Esophagus (tissue), 2 donors: Measurements from ENCODE around the gene DAPK1. TPM values are rescaled to one million over a fixed set of nuclear protein-coding genes. Genes with fewer than 3 reads are reported as not detected.
A peak's percentile ranks its signal among the peaks of the same experiment; 100 is the strongest.
"Not testable (repeated sequence)": the region's sequence is repeated elsewhere in the genome, so short reads cannot be mapped to it uniquely, and the experiment has no call there.

Experiments
- H3K27ac ChIP-seq, 2 donors: one replicate each; pipeline ENCODE4 v1.5.1; 2013; ENCODE audit warnings: low read depth in 2 of 2, mild to moderate bottlenecking in 2 of 2, inconsistent platforms in 1 of 2, low read length in 1 of 2, moderate library complexity in 1 of 2
- H3K27me3 ChIP-seq, 2 donors: one replicate each; pipeline ENCODE4 v1.6.1; 2013; ENCODE audit warnings: low read length in 2 of 2, control low read depth in 1 of 2, mild to moderate bottlenecking in 1 of 2; ENCODE audit not compliant: insufficient read depth in 2 of 2, control insufficient read depth in 1 of 2
- H3K36me3 ChIP-seq, 2 donors: one replicate each; pipeline ENCODE4 v1.6.1; 2013; ENCODE audit warnings: low read length in 1 of 2; ENCODE audit not compliant: control insufficient read depth in 2 of 2, insufficient read depth in 2 of 2
- H3K4me1 ChIP-seq, 2 donors: one replicate each; pipeline ENCODE4 v1.6.1; 2013; ENCODE audit warnings: low read length in 1 of 2; ENCODE audit not compliant: control insufficient read depth in 2 of 2, insufficient read depth in 2 of 2
- H3K4me3 ChIP-seq, 2 donors: one replicate each; pipeline ENCODE4 v1.5.1; 2013; ENCODE audit warnings: low read length in 2 of 2, mild to moderate bottlenecking in 2 of 2, low read depth in 1 of 2, moderate library complexity in 1 of 2
- H3K9me3 ChIP-seq, 2 donors: one replicate each; pipeline ENCODE4 v1.6.1; 2013; ENCODE audit warnings: mild to moderate bottlenecking in 2 of 2, low read depth in 1 of 2, low read length in 1 of 2, moderate library complexity in 1 of 2; ENCODE audit not compliant: control insufficient read depth in 2 of 2, insufficient read depth in 1 of 2
- WGBS, 2 donors: extraction: QIAGEN DNeasy Blood & Tissue Kit; methylation state at CpG; one replicate each; pipeline ENCODE4 v1.1.7; 2013; 5-methylcytosine and 5-hydroxymethylcytosine counted together
- polyA plus RNA-seq, 2 donors: library from polyadenylated mRNA; stranded (reverse); fragments of 200-250 nt; gene quantifications; one replicate each; pipeline ENCODE4 v1.2.3, GENCODE V29; 2013
- donor health status: healthy with polysubstance abuse.
- donor health status: Bipolar disorder and iron deficiency.

Gene DAPK1
- polyA plus RNA-seq, 2 donors = 1.7 to 2.9 TPM

DNA sequence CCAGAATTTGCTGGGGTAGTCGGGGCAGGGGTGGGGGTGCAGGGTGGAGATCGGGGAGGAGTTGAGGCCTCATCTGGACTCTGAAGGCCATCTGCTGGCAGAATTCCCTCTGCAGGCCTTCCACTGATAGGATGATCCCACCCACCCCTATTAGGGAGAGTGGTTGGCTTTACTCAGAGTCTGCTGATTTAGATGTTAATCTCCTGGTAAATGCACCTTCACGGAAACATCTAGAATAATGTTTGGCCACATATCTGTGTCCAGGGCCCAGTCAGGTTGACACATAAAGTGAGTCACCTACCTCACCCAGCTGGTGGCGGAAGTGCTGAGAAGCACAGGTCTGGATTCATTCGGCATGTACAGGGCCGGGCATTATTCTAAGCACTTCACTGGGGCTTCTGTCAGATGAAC is 50.0 kb downstream of the DAPK1 start:
- Histone ChIP-seq H3K4me3 (no peak overlapping the region), H3K9me3 (no peaks in the 10 kb centered on the region), H3K27ac (no peak overlapping the region), H3K36me3 (no peaks in the 10 kb centered on the region), H3K4me1 (no peaks in the 10 kb centered on the region), H3K27me3 (no peaks in the 10 kb centered on the region)
- 69 to 77% methylated on average over 6 of the region's 6 CpGs for WGBS, 2 donors

GRCh38 chr9:87548159-87548558 is 50.5 kb downstream of the DAPK1 start:
- H3K9me3 ChIP-seq = no peaks in the 10 kb centered on the region
- H3K27ac ChIP-seq = no peak overlapping the region
- H3K4me3 ChIP-seq = no peak overlapping the region
- H3K27me3 ChIP-seq = no peaks in the 10 kb centered on the region
- 94 to 96% methylated on average over 3 of the region's 3 CpGs for WGBS, 2 donors
- H3K4me1 ChIP-seq = no peaks in the 10 kb centered on the region
- no peaks in the 10 kb centered on the region for H3K36me3 ChIP-seq

- WGBS, 2 donors = 69 to 86% methylated on average over 2 of the region's 2 CpGs
- not testable (repeated sequence) for H3K27me3 ChIP-seq, H3K27ac ChIP-seq, H3K9me3 ChIP-seq, H3K36me3 ChIP-seq, H3K4me1 ChIP-seq, H3K4me3 ChIP-seq
Observed at GRCh38 chr9:87549088-87549487, 51.4 kb downstream of the DAPK1 start.

GRCh38 chr9:87549791-87550190 is 52.1 kb downstream of the DAPK1 start:
- Histone ChIP-seq H3K9me3 (no peaks in the 10 kb centered on the region), H3K36me3 (no peaks in the 10 kb centered on the region), H3K27me3 (no peaks in the 10 kb centered on the region), H3K4me1 (no peaks in the 10 kb centered on the region), H3K27ac (no peak overlapping the region), H3K4me3 (no peak overlapping the region)
- 75 to 83% methylated on average over 7 of the region's 7 CpGs for WGBS, 2 donors

- 89 to 91% methylated on average over 5 of the region's 5 CpGs for WGBS, 2 donors
- no peaks in the 10 kb centered on the region for H3K27me3 ChIP-seq
- H3K9me3 ChIP-seq = no peaks in the 10 kb centered on the region
- peak overlapping the region in 1 of 2 donors; percentile 33 for H3K27ac ChIP-seq
- no peaks in the 10 kb centered on the region for H3K36me3 ChIP-seq
- no peaks in the 10 kb centered on the region for H3K4me1 ChIP-seq
- no peak overlapping the region for H3K4me3 ChIP-seq
Observed at GRCh38 chr9:87550253-87550954, 52.7 kb downstream of the DAPK1 start.

DNA sequence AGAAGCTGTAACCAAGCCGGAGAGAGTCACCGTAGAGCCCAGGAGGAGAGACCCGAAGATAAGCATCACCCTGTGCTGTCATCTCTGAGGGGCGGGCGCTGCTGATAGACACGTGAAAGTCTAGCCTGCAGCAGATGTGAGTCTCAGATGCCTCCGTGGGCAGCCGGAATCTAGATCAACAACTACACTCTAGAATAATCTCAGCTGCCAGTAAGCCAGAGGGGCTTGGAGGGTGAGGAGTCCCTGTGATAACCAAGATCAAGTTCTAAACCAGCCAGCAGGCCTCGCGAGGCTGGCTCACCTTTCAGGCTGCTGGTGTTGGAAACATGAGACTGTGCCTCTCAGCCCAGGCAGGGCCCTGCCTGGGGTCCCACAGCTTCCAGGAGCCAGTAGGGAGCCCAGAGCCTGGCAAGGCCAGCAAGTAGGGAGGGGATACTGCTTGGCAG is 54.1 kb downstream of the DAPK1 start:
- Histone ChIP-seq H3K9me3 (no peaks in the 10 kb centered on the region), H3K36me3 (no peaks in the 10 kb centered on the region), H3K4me1 (peaks cover 0 to 2% of the 10 kb centered on the region in 2 donors), H3K27ac (no peak overlapping the region), H3K4me3 (no peak overlapping the region), H3K27me3 (no peaks in the 10 kb centered on the region)
- 84% methylated on average over 10 of the region's 10 CpGs for WGBS, 2 donors

DNA sequence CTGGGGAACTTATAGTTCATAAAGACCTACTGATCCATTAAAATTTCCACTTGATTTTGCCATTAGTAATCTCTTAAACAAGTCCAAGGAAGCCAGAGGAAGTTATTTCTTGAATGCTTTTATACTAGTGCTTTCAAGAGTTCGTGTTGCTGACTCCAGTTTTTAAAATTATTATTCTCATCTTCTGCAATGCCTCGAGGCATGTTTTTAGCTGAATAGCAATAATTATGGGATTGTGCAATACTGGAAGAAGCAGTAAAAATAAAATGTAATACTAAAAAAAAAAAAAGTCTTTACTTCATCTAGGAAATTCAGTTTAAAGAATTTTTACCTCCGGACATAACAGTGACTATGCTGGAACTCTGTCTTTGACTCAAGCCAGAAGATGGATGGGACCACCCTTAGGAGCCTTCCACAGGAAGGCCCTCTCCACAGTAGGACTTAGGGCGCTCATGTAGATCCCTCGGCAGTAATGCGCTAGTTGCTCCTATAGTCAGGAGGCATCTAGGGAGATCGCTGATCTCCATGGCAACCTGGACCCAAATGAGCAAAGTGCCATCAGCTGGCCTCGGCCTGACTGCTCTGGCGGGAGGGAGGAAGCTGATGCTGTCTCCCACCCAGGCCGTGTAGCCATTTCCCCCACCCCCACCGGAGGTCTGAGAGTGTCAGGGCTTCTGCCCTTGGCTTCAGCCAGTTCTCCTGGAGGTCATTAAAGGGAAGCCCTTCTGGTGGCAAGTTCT is 56.7 kb downstream of the DAPK1 start:
- Histone ChIP-seq H3K36me3 (no peaks in the 10 kb centered on the region), H3K27me3 (no peaks in the 10 kb centered on the region), H3K4me3 (no peak overlapping the region), H3K27ac (no peak overlapping the region), H3K4me1 (peaks cover 0 to 3% of the 10 kb centered on the region in 2 donors), H3K9me3 (no peaks in the 10 kb centered on the region)
- 63 to 64% methylated on average over 11 of the region's 11 CpGs for WGBS, 2 donors

- peak overlapping the region in 1 of 2 donors; percentile 24 for H3K27ac ChIP-seq
Observed at GRCh38 chr9:87554976-87555375, 57.3 kb downstream of the DAPK1 start.

DNA sequence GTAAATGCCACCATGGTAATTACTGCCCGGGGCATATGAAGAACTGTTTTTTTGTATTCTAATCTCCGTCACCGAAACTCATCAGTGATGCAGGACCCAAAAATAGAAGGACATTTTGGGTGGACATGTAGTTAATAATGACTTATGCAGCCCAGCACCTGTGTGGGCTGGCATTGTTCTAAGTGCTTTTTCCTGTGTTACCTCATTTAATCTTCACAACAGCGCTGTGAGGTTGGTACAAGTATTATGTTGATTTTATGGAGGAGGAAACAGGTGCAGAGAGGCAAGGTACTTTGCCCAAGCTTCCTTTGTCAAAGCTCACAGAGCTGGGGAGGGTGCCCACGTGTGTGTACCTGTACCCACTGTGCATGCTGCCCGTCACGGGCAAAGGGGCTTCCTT is 58.4 kb downstream of the DAPK1 start:
- H3K9me3 ChIP-seq = no peaks in the 10 kb centered on the region
- H3K4me1 ChIP-seq = peaks cover 0 to 3% of the 10 kb centered on the region in 2 donors
- no peak overlapping the region for H3K4me3 ChIP-seq
- 55 to 57% methylated on average over 7 of the region's 7 CpGs for WGBS, 2 donors
- H3K27ac ChIP-seq = no peak overlapping the region
- no peaks in the 10 kb centered on the region for H3K36me3 ChIP-seq
- H3K27me3 ChIP-seq = no peaks in the 10 kb centered on the region

More at GRCh38 chr9:87554976-87555375, 57.3 kb downstream of the DAPK1 start:
- Histone ChIP-seq H3K36me3 (no peaks in the 10 kb centered on the region), H3K4me3 (no peak overlapping the region), H3K9me3 (no peaks in the 10 kb centered on the region), H3K27me3 (no peaks in the 10 kb centered on the region), H3K4me1 (peaks cover 0 to 3% of the 10 kb centered on the region in 2 donors)
- 68 to 74% methylated on average over 2 of the region's 2 CpGs for WGBS, 2 donors
